ENCODE data around the gene BRD3OS. TPM values are rescaled to one million over a fixed set of nuclear protein-coding genes. Genes with fewer than 3 reads are reported as not detected.

Gene BRD3OS
- total and polyA plus RNA-seq, 2 of the 13 experiments (the other 11 are each of a cell fraction or from before 2014, with no cell fraction given), result 4.9 to 5.7 TPM

DNA sequence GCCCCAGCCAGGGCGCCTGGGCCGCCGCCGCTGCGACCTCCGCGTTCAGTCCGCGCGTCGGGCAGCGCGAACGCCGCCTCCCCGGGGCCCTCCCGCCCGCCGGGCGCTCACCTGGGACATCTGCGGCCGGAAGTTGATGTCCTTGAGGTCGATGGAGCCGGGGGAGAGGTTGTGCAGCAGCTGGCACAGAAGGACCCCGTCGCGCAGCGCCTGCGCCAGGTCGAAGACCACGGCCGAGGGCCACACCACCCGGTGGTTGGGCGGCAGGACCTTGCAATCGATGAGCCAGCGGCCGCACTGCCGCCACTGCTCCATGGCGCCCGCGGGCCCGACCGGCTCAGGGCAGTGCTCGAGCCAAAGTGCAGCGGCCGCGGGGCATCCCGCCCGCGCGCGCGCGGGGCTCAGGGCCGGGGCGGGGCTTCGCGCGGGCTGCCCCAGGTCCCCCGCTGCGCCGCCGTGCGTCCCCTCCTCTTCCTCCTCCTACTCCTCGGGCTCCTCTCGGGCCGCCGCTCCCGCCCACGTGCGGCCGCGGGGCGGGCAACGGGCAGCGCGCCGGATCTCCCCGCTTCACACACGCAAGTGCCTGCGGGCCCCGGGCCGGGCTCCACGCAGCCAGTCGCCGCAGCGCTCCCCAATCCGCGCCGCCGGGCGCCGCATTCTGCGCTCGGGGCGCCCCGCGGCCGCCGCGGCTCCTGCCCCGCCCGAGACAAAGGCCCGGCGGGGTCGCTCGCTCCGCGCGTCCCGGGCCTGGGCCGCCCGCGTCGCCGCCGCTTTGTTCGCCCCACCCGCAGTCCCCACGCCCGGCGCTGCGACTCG is 33.1 kb upstream of the BRD3OS start, which contains the start of gene VAV2 (continued):
- TF ChIP-seq, protein P1, sequence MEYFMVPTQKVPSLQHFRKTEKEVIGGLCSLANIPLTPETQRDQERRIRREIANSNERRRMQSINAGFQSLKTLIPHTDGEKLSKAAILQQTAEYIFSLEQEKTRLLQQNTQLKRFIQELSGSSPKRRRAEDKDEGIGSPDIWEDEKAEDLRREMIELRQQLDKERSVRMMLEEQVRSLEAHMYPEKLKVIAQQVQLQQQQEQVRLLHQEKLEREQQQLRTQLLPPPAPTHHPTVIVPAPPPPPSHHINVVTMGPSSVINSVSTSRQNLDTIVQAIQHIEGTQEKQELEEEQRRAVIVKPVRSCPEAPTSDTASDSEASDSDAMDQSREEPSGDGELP (IDR thresholded peaks at IDR 0.05; ENCODE audit: borderline replicate concordance, low read depth), result 0 out of 2 replicates have a peak, but pooled peaks have one; percentile 13
- TF ChIP-seq, protein P2, sequence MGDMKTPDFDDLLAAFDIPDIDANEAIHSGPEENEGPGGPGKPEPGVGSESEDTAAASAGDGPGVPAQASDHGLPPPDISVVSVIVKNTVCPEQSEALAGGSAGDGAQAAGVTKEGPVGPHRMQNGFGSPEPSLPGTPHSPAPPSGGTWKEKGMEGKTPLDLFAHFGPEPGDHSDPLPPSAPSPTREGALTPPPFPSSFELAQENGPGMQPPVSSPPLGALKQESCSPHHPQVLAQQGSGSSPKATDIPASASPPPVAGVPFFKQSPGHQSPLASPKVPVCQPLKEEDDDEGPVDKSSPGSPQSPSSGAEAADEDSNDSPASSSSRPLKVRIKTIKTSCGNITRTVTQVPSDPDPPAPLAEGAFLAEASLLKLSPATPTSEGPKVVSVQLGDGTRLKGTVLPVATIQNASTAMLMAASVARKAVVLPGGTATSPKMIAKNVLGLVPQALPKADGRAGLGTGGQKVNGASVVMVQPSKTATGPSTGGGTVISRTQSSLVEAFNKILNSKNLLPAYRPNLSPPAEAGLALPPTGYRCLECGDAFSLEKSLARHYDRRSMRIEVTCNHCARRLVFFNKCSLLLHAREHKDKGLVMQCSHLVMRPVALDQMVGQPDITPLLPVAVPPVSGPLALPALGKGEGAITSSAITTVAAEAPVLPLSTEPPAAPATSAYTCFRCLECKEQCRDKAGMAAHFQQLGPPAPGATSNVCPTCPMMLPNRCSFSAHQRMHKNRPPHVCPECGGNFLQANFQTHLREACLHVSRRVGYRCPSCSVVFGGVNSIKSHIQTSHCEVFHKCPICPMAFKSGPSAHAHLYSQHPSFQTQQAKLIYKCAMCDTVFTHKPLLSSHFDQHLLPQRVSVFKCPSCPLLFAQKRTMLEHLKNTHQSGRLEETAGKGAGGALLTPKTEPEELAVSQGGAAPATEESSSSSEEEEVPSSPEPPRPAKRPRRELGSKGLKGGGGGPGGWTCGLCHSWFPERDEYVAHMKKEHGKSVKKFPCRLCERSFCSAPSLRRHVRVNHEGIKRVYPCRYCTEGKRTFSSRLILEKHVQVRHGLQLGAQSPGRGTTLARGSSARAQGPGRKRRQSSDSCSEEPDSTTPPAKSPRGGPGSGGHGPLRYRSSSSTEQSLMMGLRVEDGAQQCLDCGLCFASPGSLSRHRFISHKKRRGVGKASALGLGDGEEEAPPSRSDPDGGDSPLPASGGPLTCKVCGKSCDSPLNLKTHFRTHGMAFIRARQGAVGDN (CRISPR knock-in tag; IDR thresholded peaks at IDR 0.05), result no peak; the same call in 1 of the 2 replicates
- TF ChIP-seq RXRB (CRISPR knock-in tag; IDR thresholded peaks at IDR 0.05; ENCODE audit: borderline replicate concordance), result no peak
- no peak for TF ChIP-seq ZBTB1 (CRISPR knock-in tag; IDR thresholded peaks at IDR 0.05; ENCODE audit: borderline replicate concordance)
- TF ChIP-seq, protein P3, sequence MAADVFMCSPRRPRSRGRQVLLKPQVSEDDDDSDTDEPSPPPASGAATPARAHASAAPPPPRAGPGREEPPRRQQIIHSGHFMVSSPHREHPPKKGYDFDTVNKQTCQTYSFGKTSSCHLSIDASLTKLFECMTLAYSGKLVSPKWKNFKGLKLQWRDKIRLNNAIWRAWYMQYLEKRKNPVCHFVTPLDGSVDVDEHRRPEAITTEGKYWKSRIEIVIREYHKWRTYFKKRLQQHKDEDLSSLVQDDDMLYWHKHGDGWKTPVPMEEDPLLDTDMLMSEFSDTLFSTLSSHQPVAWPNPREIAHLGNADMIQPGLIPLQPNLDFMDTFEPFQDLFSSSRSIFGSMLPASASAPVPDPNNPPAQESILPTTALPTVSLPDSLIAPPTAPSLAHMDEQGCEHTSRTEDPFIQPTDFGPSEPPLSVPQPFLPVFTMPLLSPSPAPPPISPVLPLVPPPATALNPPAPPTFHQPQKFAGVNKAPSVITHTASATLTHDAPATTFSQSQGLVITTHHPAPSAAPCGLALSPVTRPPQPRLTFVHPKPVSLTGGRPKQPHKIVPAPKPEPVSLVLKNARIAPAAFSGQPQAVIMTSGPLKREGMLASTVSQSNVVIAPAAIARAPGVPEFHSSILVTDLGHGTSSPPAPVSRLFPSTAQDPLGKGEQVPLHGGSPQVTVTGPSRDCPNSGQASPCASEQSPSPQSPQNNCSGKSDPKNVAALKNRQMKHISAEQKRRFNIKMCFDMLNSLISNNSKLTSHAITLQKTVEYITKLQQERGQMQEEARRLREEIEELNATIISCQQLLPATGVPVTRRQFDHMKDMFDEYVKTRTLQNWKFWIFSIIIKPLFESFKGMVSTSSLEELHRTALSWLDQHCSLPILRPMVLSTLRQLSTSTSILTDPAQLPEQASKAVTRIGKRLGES (CRISPR knock-in tag; IDR thresholded peaks at IDR 0.05; ENCODE audit: borderline replicate concordance), result no peak
- TF ChIP-seq ZNF563 (CRISPR knock-in tag; IDR thresholded peaks at IDR 0.05), result peak; percentile 76
- TF ChIP-seq MBNL3 (CRISPR knock-in tag; conservative IDR thresholded peaks at IDR 0.05), result no peak
- no peak for TF ChIP-seq MXD4 (CRISPR knock-in tag; IDR thresholded peaks at IDR 0.05)
- no peak for TF ChIP-seq SAFB2 (CRISPR knock-in tag; IDR thresholded peaks at IDR 0.05; ENCODE audit: borderline replicate concordance, low read depth)
- TF ChIP-seq SIX1 (CRISPR knock-in tag; IDR thresholded peaks at IDR 0.05; ENCODE audit: borderline replicate concordance), result no peak
- no peak for TF ChIP-seq CEBPG (CRISPR knock-in tag; IDR thresholded peaks at IDR 0.05)
- no peak for TF ChIP-seq ONECUT2 (CRISPR knock-in tag; IDR thresholded peaks at IDR 0.05)
- TF ChIP-seq ZNF30 (CRISPR knock-in tag; IDR thresholded peaks at IDR 0.05), result no peak
- TF ChIP-seq ZNF20 (CRISPR knock-in tag; IDR thresholded peaks at IDR 0.05), result no peak
- no peak for TF ChIP-seq ARNT (IDR thresholded peaks at IDR 0.05)
- no peak for TF ChIP-seq ZNF431 (CRISPR knock-in tag; IDR thresholded peaks at IDR 0.05; ENCODE audit: borderline replicate concordance, low read depth)
- TF ChIP-seq HNRNPK (IDR thresholded peaks at IDR 0.05; ENCODE audit: low read depth, low read length, poor library complexity, severe bottlenecking), result no peak
- TF ChIP-seq, protein P4, sequence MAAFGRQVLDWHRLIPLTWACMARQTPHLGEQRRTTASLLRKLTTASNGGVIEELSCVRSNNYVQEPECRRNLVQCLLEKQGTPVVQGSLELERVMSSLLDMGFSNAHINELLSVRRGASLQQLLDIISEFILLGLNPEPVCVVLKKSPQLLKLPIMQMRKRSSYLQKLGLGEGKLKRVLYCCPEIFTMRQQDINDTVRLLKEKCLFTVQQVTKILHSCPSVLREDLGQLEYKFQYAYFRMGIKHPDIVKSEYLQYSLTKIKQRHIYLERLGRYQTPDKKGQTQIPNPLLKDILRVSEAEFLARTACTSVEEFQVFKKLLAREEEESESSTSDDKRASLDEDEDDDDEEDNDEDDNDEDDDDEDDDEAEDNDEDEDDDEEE (CRISPR knock-in tag; IDR thresholded peaks at IDR 0.05), result no peak
